Activated T-cell treated with anti-CD3 and anti-CD28 coated beads, Interleukin-2, amount 50 U/mL, for 72 hours (primary cell): ENCODE data around the gene MEFV. TPM values are rescaled to one million over a fixed set of nuclear protein-coding genes. Genes with fewer than 3 reads are reported as not detected.
A peak's percentile ranks its signal among the peaks of the same experiment; 100 is the strongest.
"Not testable (repeated sequence)": the region's sequence is repeated elsewhere in the genome, so short reads cannot be mapped to it uniquely, and the experiment has no call there.

Source experiments
- ATAC-seq, 2 donors: fragments of 150-1000 bp; cut with Tn5 transposase; replicated peaks in 1 of 2; 2 replicates each; pipeline ENCODE4 v1.10.0; 2021; ENCODE audit warnings: moderate library complexity in 2 of 2, mild to moderate bottlenecking in 1 of 2
- DNase-seq, 2 donors: peaks; one replicate each; pipeline ENCODE4 v3.0.0; 2021 to 2022; ENCODE audit warnings: mixed read lengths in 1 of 2
- H3K27ac Mint-ChIP-seq: one replicate; pipeline ENCODE4 v1.8.0; 2022; ENCODE audit warnings: mild to moderate bottlenecking, moderate library complexity, mixed read lengths
- H3K27me3 Mint-ChIP-seq: one replicate; pipeline ENCODE4 v1.8.0; 2022; ENCODE audit warnings: low read depth, mixed read lengths
- H3K36me3 Mint-ChIP-seq, 2 donors: one replicate each; pipeline ENCODE4 v1.8.0; 2022; ENCODE audit warnings: mixed read lengths in 2 of 2, mild to moderate bottlenecking in 1 of 2; ENCODE audit not compliant: insufficient read depth in 2 of 2
- H3K4me1 Mint-ChIP-seq: one replicate; pipeline ENCODE4 v1.8.0; 2022; ENCODE audit warnings: low read depth, mixed read lengths
- H3K4me3 Mint-ChIP-seq, 2 donors: one replicate each; pipeline ENCODE4 v1.8.0; 2022; ENCODE audit warnings: mild to moderate bottlenecking in 2 of 2, mixed read lengths in 2 of 2, moderate library complexity in 2 of 2
- H3K9me3 Mint-ChIP-seq, 2 donors: one replicate each; pipeline ENCODE4 v1.8.0; 2022; ENCODE audit warnings: mixed read lengths in 2 of 2
- total RNA-seq, 2 donors: library from RNA; stranded (reverse); gene quantifications; one replicate each; pipeline ENCODE4 v1.2.3, GENCODE V29; 2022

MEFV gene
- total RNA-seq, 2 donors from 2014 or later: 0.14 to 0.21 TPM

DNA sequence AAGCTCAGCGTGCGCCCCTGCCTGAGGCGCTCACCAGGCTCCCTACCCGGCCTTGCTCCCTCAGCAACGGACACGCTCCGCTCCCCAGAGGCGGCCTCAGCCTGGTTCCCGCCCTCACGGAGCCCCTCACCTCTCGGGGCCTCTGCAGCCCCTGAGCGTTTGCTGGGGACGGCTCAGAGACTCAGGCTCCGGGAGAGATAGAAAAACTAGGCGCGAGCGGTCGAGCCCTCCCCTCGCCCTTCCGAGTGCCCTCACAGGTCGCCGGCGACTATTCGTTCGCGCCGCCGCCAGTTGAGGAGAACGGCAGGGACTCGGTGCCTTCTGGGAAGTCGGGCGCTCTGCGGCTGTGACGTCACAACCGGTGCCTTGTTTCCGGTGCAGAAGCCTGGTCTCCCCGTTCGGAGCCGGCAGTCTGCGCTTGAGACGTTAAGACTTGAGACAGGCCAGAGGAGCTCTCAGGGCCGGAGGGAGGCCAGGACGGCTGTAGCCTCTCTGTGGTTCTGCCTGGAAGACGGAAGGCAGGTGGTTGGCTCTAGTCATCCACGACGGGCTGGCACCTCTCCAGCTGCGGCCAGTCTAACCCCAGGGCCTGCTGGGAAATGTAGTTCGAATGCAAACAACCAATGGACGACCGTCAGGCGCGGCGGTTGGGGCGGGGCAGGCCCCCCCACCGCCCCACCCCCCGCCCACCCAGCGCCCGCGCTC, 21.4 kb downstream of the MEFV start, which contains the start of gene ZNF200:
ZNF200 (minus strand) TSS at position 302 of the 705 bp plus-strand sequence. CDS start 1,403 bp downstream, outside the sequence.
- Mint-ChIP-seq H3K4me3 (peak within 1 kb of the TSS; percentile 93 to 100), H3K27ac (peak within 1 kb of the TSS; percentile 97), H3K36me3 (peaks cover 31 to 44% of the 10 kb centered on the region in 2 donors), H3K27me3 (no peaks in the 10 kb centered on the region), H3K4me1 (peaks cover 22% of the 10 kb centered on the region), H3K9me3 (peaks cover 11 to 13% of the 10 kb centered on the region in 2 donors)
- ATAC-seq: peak; percentile 95
- DNase-seq: peak; percentile 94 to 96

DNA sequence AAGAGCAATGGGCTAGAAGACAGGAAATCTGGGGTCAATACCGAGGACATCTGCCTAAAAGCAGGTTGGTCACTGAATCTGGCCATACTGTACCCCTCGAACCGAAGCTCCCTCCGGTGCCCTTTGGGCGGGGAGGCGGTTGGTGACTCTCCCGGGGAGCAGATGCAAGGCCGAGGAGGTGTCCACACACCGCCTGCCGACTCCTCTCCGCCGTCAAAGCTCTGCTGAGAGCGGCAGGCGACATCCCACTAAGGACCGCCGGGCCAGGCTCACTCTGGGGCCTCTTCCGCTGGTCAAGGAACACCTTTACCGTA, 21.9 kb downstream of the MEFV start:
- Mint-ChIP-seq H3K27me3 (no peaks in the 10 kb centered on the region), H3K4me1 (peaks cover 22% of the 10 kb centered on the region), H3K36me3 (peaks cover 32 to 48% of the 10 kb centered on the region in 2 donors), H3K4me3 (peak overlapping the region; percentile 93 to 100), H3K9me3 (peaks cover 11 to 13% of the 10 kb centered on the region in 2 donors), H3K27ac (peak overlapping the region; percentile 97)
- DNase-seq (no peak), ATAC-seq (no peak)

DNA sequence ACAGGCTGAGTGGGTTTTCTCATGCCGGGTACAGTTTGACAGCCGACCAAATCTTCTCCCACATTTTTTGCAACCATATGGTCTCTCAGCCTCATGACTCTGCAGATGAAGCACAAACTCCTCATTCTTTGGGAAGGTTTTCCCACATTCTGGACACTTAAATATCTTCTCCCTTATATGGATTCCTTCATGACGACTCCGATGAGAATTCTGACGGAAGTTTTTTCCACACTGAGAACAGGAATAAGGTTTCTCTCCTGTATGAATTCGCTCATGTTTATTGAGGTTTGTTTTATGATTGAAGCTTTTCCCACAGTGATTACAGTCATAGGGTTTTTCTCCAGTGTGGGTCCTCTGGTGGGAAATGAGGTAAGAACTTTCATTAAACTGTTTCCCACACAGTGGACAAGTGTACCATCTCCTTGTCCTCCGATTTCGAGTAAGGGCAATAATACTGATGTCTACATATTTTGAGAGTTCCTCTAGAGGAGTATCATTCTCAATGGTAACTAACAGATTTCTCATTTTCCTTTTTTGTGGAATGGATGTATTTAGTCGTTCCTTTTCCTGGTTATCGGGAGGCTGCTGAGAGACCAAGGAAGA, 32.4 kb downstream of the MEFV start:
- H3K9me3 Mint-ChIP-seq: peaks cover 27 to 29% of the 10 kb centered on the region in 2 donors
- DNase-seq (no peak), ATAC-seq (no peak)
- peaks cover 43 to 72% of the 10 kb centered on the region in 2 donors for H3K36me3 Mint-ChIP-seq
- no peaks in the 10 kb centered on the region for H3K27me3 Mint-ChIP-seq
- no peak overlapping the region for H3K27ac Mint-ChIP-seq
- no peaks in the 10 kb centered on the region for H3K4me1 Mint-ChIP-seq
- H3K4me3 Mint-ChIP-seq: no peak overlapping the region

DNA sequence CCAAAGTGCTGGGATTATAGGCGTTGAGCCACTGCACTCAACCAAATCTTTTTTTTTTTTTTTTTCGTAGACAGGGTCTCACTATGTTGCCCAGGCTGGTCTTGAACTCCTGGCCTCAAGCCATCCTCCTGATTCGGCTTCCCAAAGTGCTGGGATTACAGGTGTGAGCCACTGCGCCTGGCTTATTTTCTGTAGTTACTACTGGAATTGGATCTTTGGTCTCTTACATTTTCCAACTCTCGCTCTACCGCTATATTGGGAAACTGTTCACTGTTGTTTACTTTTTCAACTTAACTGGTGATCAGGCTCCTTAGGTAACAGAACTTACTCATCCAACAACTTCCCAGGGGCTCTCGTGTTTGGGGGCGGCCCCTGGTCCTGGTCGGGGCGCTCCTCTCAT, 35.6 kb downstream of the MEFV start:
- no peak for ATAC-seq
- Mint-ChIP-seq H3K4me1 (peaks cover 26% of the 10 kb centered on the region), H3K27ac (no peak overlapping the region), H3K27me3 (no peaks in the 10 kb centered on the region), H3K9me3 (peaks cover 26 to 28% of the 10 kb centered on the region in 2 donors), H3K36me3 (peaks cover 42 to 62% of the 10 kb centered on the region in 2 donors), H3K4me3 (no peak overlapping the region)
- no peak for DNase-seq

DNA sequence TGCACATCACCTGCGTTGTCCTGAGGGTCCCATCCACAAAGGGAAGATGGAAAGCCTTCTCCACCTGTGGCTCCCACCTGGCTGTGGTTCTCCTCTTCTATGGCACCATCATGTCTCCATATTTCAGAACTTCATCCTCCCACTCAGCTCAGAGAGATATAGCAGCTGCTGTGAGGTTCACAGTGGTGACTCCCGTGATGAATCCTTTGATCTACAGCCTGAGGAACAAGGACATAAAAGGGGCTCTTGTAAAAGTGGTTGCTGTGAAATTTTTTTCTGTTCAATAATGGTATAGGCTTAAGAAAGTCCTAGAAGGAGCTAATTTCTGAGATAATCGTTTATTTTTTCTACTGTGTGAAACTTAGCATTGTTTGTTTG, 40.2 kb downstream of the MEFV start:
- H3K4me1 Mint-ChIP-seq: peaks cover 54% of the 10 kb centered on the region
- no peaks in the 10 kb centered on the region for H3K27me3 Mint-ChIP-seq
- peaks cover 29 to 38% of the 10 kb centered on the region in 2 donors for H3K36me3 Mint-ChIP-seq
- H3K9me3 Mint-ChIP-seq: peaks cover 12 to 16% of the 10 kb centered on the region in 2 donors
- H3K4me3 Mint-ChIP-seq: peak overlapping the region; percentile 74 to 78
- peak overlapping the region; percentile 89 for H3K27ac Mint-ChIP-seq
- ATAC-seq (peak; percentile 7 to 14), DNase-seq (no peak)

DNA sequence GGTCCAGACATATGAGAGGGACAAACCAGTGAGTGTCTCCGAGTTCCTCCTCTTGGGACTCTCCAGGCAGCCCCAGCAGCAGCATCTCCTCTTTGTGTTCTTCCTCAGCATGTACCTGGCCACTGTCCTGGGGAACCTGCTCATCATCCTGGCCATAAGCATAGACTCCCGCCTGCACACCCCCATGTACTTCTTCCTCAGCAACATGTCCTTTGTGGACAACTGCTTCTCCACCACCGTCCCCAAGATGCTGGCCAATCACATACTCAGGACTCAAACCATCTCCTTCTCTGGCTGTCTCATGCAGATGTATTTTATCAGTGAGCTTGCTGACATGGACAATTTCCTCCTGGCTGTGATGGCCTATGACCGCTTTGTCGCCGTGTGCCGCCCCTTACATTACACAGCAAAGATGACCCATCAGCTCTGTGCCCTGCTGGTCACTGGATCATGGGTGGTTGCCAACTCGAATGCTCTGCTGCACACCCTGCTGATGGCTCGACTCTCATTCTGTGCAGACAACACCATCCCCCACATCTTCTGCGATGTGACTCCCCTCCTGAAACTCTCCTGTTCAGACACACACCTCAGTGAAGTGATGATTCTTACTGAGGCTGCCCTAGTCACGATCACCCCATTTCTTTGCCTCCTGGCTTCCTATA, 40.7 kb downstream of the MEFV start:
- ATAC-seq (peak; percentile 48 to 53), DNase-seq (peak; percentile 49 to 50)
- Mint-ChIP-seq H3K27me3 (no peaks in the 10 kb centered on the region), H3K4me1 (peaks cover 54% of the 10 kb centered on the region), H3K4me3 (peak overlapping the region; percentile 74 to 78), H3K9me3 (peaks cover 12% of the 10 kb centered on the region in 2 donors), H3K27ac (peak overlapping the region; percentile 89), H3K36me3 (peaks cover 27 to 34% of the 10 kb centered on the region in 2 donors)

DNA sequence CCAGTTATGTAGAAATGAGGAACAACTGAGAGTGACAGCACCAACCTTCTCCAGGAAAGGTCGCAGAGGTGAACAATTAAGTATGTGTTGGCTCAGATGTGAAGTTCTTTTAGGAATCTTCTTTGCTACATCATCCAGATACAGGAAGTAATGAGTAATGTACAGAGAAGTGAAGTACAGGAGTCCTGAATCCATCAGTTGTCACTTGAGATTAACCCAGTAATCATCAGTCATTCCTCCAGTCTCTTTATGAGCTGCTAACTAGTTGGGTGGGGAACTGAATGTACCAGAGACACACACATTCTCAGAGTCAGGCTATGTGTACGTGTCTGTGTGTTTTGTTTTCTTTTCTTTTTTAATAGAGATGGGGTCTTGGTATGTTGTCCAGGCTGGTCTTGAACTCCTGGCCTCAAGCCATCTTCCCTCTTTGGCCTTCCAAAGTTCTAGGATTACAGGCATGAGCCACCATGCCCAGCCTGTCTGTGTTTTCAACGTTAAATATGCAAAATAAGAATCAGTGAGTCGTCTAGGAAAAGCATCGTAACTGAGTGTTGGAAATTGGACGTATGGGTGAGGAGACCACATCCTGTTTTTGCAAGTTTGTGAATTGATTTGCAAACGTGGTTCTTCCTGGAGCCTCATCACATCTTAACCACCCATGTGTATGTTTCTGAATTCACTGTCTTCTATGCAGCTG, 41.4 kb downstream of the MEFV start:
- peak overlapping the region; percentile 89 for H3K27ac Mint-ChIP-seq
- peaks cover 27 to 34% of the 10 kb centered on the region in 2 donors for H3K36me3 Mint-ChIP-seq
- peak; percentile 59 to 60 for DNase-seq
- peak overlapping the region; percentile 74 to 78 for H3K4me3 Mint-ChIP-seq
- H3K27me3 Mint-ChIP-seq: no peaks in the 10 kb centered on the region
- peaks cover 12% of the 10 kb centered on the region in 2 donors for H3K9me3 Mint-ChIP-seq
- peaks cover 54% of the 10 kb centered on the region for H3K4me1 Mint-ChIP-seq
- peak; percentile 86 to 87 for ATAC-seq

DNA sequence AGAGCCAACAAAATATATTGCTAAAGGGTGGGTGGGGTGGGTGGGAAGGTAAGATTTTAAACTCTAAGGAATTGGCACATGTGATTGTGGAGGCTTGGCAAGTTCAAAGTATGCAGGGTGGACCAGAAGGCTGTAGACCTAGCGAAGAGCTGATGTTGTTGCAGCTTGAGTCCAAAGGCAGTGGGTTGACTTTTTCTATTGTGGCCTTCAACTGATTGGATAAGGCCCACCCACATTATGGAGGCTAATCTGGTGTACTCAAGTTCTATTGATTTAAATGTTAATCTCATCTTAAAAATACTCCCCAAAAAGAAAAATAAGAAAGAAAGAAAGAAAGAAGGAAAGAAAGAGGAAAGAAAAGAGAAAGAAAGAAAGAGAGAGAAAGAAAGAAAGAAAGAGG, 43.9 kb downstream of the MEFV start:
- H3K9me3 Mint-ChIP-seq: peaks cover 10 to 12% of the 10 kb centered on the region in 2 donors
- no peak for DNase-seq
- peaks cover 22 to 25% of the 10 kb centered on the region in 2 donors for H3K36me3 Mint-ChIP-seq
- H3K4me3 Mint-ChIP-seq: no peak overlapping the region
- H3K27ac Mint-ChIP-seq: peak overlapping the region; percentile 70
- ATAC-seq: no peak
- no peaks in the 10 kb centered on the region for H3K27me3 Mint-ChIP-seq
- peaks cover 45% of the 10 kb centered on the region for H3K4me1 Mint-ChIP-seq

DNA sequence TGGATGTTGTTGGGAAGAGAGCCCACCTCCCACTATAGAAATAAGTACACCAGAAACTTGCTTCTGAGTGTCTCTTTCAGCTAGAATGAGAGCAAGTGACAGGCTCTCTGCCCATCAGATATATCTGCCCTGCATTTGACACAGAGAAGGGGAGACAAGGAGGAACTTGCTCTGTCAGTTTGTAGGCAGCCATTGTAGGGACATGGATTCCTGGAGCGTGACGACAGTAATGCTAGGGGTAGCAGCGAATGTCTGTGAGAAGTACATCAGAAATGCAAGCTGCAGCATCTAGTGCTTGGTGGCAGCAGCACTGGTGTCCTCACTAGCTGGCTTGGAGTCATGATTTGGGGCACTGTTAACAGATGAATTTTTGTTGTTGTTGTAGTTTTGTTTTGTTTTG, 44.4 kb downstream of the MEFV start:
- DNase-seq (no peak), ATAC-seq (no peak)
- H3K9me3 Mint-ChIP-seq: peaks cover 11 to 15% of the 10 kb centered on the region in 2 donors
- no peak overlapping the region for H3K27ac Mint-ChIP-seq
- H3K36me3 Mint-ChIP-seq: peaks cover 24 to 26% of the 10 kb centered on the region in 2 donors
- peaks cover 39% of the 10 kb centered on the region for H3K4me1 Mint-ChIP-seq
- no peaks in the 10 kb centered on the region for H3K27me3 Mint-ChIP-seq
- H3K4me3 Mint-ChIP-seq: no peak overlapping the region

DNA sequence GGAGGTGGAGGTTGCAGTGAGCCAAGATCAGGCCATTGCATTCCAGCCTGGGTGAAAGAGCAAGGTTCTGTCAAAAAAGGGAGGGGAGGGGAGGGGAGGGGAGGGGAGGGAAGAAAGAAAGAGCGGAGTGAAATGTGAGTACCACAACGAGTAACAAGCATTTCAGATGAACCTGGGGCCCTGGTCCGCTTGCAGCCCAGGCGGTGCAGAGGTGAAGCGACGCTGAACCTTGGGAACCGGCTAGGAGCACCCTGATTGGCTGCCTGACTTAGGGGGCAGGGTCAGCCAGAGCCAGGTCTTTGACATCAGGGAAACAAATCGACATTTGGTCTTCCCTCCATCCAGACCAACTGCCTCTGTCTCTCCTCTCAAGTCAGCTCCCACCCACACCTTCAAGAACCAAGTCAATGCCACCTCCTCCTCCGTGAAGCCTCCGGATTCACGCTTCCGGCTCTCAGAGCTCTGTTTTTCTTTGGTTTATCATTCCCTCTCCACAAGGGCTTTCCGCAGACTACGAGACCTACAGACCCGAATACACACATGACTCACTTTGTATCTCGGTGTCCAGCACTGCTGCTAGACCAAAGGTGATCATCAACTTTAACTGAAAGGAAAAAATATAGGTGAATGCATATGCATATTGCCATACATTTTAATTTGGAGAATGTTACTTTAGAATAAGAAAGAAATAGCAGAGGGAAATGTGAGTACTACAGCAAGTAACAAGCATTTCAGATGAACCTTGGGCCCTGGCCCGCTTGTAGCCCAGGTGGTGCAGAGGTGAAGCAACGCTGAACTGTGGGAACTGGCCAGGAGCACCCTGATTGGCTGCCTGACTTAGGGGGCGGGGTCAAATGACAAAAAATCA, 49.1 kb downstream of the MEFV start:
- no peaks in the 10 kb centered on the region for H3K4me1 Mint-ChIP-seq
- no peak for DNase-seq
- ATAC-seq: no peak
- H3K36me3 Mint-ChIP-seq: peaks cover 14 to 19% of the 10 kb centered on the region in 2 donors
- no peak overlapping the region for H3K27ac Mint-ChIP-seq
- peaks cover 14% of the 10 kb centered on the region for H3K27me3 Mint-ChIP-seq
- H3K9me3 Mint-ChIP-seq: peaks cover 14 to 17% of the 10 kb centered on the region in 2 donors
- H3K4me3 Mint-ChIP-seq: no peak overlapping the region

DNA sequence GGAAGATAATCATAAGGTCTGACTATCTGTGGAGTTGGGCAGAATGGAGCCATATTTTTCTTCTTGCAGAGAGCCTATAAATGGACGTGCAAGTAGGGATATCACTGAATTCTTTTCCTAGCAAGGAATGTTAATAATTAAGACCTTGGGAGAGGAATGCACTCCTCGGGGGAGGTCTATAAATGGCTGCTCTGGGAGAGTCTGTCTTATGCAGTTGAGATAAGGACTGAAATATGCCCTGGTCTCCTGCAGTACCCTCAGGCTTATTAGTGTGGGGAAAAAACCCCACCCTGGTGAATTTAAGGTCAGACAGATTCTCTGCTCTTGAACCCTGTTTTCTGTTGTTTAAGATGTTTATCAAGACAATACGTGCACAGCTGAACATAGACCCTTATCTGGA, 50.5 kb downstream of the MEFV start:
- H3K4me3 Mint-ChIP-seq, DNase-seq, H3K4me1 Mint-ChIP-seq, ATAC-seq, H3K27ac Mint-ChIP-seq: not testable (repeated sequence)
- peaks cover 12 to 15% of the 10 kb centered on the region in 2 donors for H3K36me3 Mint-ChIP-seq
- peaks cover 14% of the 10 kb centered on the region for H3K27me3 Mint-ChIP-seq
- H3K9me3 Mint-ChIP-seq: peaks cover 14 to 17% of the 10 kb centered on the region in 2 donors

DNA sequence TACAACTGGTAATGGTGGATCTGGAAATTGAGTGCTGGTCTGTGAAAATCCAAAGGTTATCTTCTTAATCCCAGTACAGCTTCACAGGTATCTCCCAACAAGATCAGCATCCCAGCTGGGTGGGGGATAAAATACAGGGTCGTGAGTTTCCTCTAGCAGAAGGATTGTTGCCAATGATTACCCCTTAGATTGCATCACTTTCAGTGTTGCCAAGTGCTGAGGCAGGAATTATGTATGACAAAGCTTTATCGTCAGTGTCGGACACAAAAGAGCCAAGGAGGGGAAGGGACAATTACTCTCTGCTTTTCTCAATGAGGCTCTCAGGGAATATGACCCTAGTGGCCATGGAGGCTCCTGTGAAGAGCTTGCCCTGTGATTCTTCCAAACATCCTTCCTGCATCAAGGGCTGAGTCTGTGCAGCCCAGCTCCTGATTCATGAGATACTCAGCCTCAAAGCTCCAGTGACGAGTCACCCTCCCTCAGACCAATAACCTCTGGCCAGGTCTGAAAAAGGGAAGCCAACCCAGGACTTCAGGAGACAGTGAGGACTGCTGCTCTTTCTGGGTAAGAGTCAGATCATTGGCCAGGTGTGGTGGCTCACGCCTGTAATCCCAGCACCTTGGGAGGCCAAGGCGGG, 53.4 kb downstream of the MEFV start:
- peaks cover 14 to 17% of the 10 kb centered on the region in 2 donors for H3K9me3 Mint-ChIP-seq
- no peak overlapping the region for H3K4me3 Mint-ChIP-seq
- peaks cover 21% of the 10 kb centered on the region for H3K27me3 Mint-ChIP-seq
- no peaks in the 10 kb centered on the region for H3K4me1 Mint-ChIP-seq
- peaks cover 12 to 15% of the 10 kb centered on the region in 2 donors for H3K36me3 Mint-ChIP-seq
- H3K27ac Mint-ChIP-seq: no peak overlapping the region
- ATAC-seq: no peak
- DNase-seq: no peak
